GM23338 (cell line): ENCODE results near the gene NTRK3. TPM values are rescaled to one million over a fixed set of nuclear protein-coding genes. Genes with fewer than 3 reads are reported as not detected.

Source experiments
- ATAC-seq: fragments of 200-7000 bp; cut with Tn5 transposase; 3 replicates; pipeline ENCODE4 v1.9.1; 2020
- DNase-seq: peaks from one replicate; pipeline ENCODE4 v3.0.0-alpha.2; 2015; ENCODE audit warnings: low spot score
- H2AFZ ChIP-seq: fragments of 200-600 bp; sonication (generic); 2 replicates; pipeline ENCODE4 v1.8.0; 2016; ENCODE audit warnings: antibody characterized with exemption, mild to moderate bottlenecking, moderate library complexity
- H3F3A ChIP-seq: fragments of 200-600 bp; sonication (generic); replicated peaks from 2 replicates; pipeline ENCODE4 v1.8.0; 2017; ENCODE audit warnings: antibody characterized with exemption, mixed run types, low read depth
- H3K27ac ChIP-seq: fragments of 200-600 bp; sonication (generic); 2 replicates; pipeline ENCODE4 v1.6.1; 2016; ENCODE audit warnings: low read depth
- H3K27me3 ChIP-seq: fragments of 200-600 bp; sonication (generic); 2 replicates; pipeline ENCODE4 v1.8.0; 2016; ENCODE audit warnings: mild to moderate bottlenecking, mixed run types, moderate library complexity; ENCODE audit not compliant: insufficient read depth
- H3K36me3 ChIP-seq: fragments of 200-600 bp; sonication (generic); 2 replicates; pipeline ENCODE4 v1.8.0; 2016; ENCODE audit warnings: mild to moderate bottlenecking; ENCODE audit not compliant: insufficient read depth
- H3K4me1 ChIP-seq: fragments of 200-600 bp; sonication (generic); 2 replicates; pipeline ENCODE4 v1.8.0; 2016; ENCODE audit warnings: mild to moderate bottlenecking, moderate library complexity; ENCODE audit not compliant: insufficient read depth
- H3K4me2 ChIP-seq: fragments of 200-600 bp; sonication (generic); 2 replicates; pipeline ENCODE4 v1.7.1; 2017; ENCODE audit warnings: mixed run types
- H3K4me3 ChIP-seq: fragments of 200-600 bp; sonication (generic); 2 replicates; pipeline ENCODE4 v1.6.1; 2016; ENCODE audit warnings: mixed run types
- H3K79me2 ChIP-seq: fragments of 200-600 bp; sonication (generic); replicated peaks from 2 replicates; pipeline ENCODE4 v1.8.0; 2017; ENCODE audit warnings: mild to moderate bottlenecking; ENCODE audit not compliant: insufficient read depth
- H3K9me2 ChIP-seq: fragments of 200-600 bp; sonication (generic); 2 replicates; pipeline ENCODE4 v1.8.0; 2017; ENCODE audit not compliant: insufficient read depth
- H4K20me1 ChIP-seq: fragments of 200-600 bp; sonication (generic); replicated peaks from 2 replicates; pipeline ENCODE4 v1.8.0; 2017; ENCODE audit warnings: mild to moderate bottlenecking; ENCODE audit not compliant: insufficient read depth
- H3K27ac Mint-ChIP-seq: 2 replicates; pipeline ENCODE4 v1.8.0; 2020; ENCODE audit warnings: inconsistent platforms, mild to moderate bottlenecking, moderate library complexity, mixed read lengths
- H3K27me3 Mint-ChIP-seq: 3 replicates; pipeline ENCODE4 v1.8.0; 2022; ENCODE audit warnings: low read depth, mild to moderate bottlenecking, moderate library complexity, mixed read lengths, inconsistent platforms; ENCODE audit not compliant: insufficient read depth, poor library complexity
- H3K36me3 Mint-ChIP-seq: 3 replicates; pipeline ENCODE4 v1.8.0; 2021; ENCODE audit warnings: low read depth, mild to moderate bottlenecking, inconsistent platforms, moderate library complexity, mixed read lengths
- H3K4me1 Mint-ChIP-seq: 3 replicates; pipeline ENCODE4 v1.8.0; 2020; ENCODE audit warnings: mild to moderate bottlenecking, inconsistent platforms, mixed read lengths
- H3K4me3 Mint-ChIP-seq: 3 replicates; pipeline ENCODE4 v1.8.0; 2021; ENCODE audit warnings: moderate library complexity, mild to moderate bottlenecking, inconsistent platforms, mixed read lengths
- H3K9me3 Mint-ChIP-seq: 3 replicates; pipeline ENCODE4 v1.8.0; 2020; ENCODE audit warnings: moderate library complexity, mild to moderate bottlenecking, inconsistent platforms, mixed read lengths
- EZH2 ChIP-seq: fragments of 200-600 bp; sonication (generic); IDR thresholded peaks from one replicate; pipeline ENCODE4 v1.8.0; 2017; ENCODE audit warnings: antibody characterized with exemption, mild to moderate bottlenecking, low read depth; ENCODE audit not compliant: unreplicated experiment
- EZH2phosphoT487 ChIP-seq: fragments of 200-600 bp; sonication (generic); IDR thresholded peaks from one replicate; pipeline ENCODE4 v1.8.1; 2018; ENCODE audit warnings: antibody characterized with exemption; ENCODE audit not compliant: unreplicated experiment
- JUNB ChIP-seq: IDR thresholded peaks from one replicate; pipeline ENCODE4 v1.6.1; 2016; ENCODE audit warnings: antibody characterized with exemption; ENCODE audit not compliant: unreplicated experiment
- NANOG ChIP-seq: IDR thresholded peaks from 2 replicates; pipeline ENCODE4 v1.6.1; 2016; ENCODE audit warnings: antibody characterized with exemption, borderline replicate concordance
- POLR2AphosphoS5 ChIP-seq: IDR thresholded peaks from 2 replicates; pipeline ENCODE4 v1.6.1; 2016; ENCODE audit warnings: antibody characterized with exemption, low read depth
- STAT1 ChIP-seq: IDR thresholded peaks from one replicate; pipeline ENCODE4 v1.6.1; 2016; ENCODE audit warnings: antibody characterized with exemption; ENCODE audit not compliant: unreplicated experiment
- ZNF114 ChIP-seq: fragments of 250-450 bp; sonication (Bioruptor Pico); IDR thresholded peaks from 2 replicates; pipeline ENCODE4 v1.5.0; 2020; ENCODE audit warnings: mild to moderate bottlenecking, moderate library complexity
- ZNF331 ChIP-seq: fragments of 250-450 bp; sonication (Bioruptor Pico); IDR thresholded peaks from 2 replicates; pipeline ENCODE4 v1.5.0; 2020; ENCODE audit warnings: low read depth, mild to moderate bottlenecking, moderate library complexity
- polyA plus RNA-seq: library from polyadenylated mRNA; unstranded; fragments of >200 nt; fragmentation: Nextera tagmentation; extraction: Ambion mirVana; gene quantifications from 2 replicates; pipeline ENCODE4 v1.2.1, GENCODE V29; 2016
- total RNA-seq: library from RNA; depleted of rRNA; stranded (reverse); fragments of >200 nt; shearing (Covaris generic); gene quantifications from 2 replicates; pipeline ENCODE4 v1.2.3, GENCODE V29; 2014
- TF ChIP-seq, protein P1 (sequence below), 2 experiments: fragments of 200-600 bp in 1 of 2; sonication (generic) in 1 of 2; conservative IDR thresholded peaks; 2 replicates each; pipeline versions ENCODE4 v1.5.1 to v1.6.1; 2016 to 2017; ENCODE audit warnings: antibody characterized with exemption in 2 of 2, low read depth in 2 of 2, mild to moderate bottlenecking in 2 of 2, moderate library complexity in 1 of 2
- TF ChIP-seq, protein P2 (sequence below): IDR thresholded peaks from 2 replicates; pipeline ENCODE4 v1.6.1; 2016; ENCODE audit warnings: antibody characterized with exemption
- TF ChIP-seq, protein P3 (sequence below): IDR thresholded peaks from one replicate; pipeline ENCODE4 v1.6.1; 2018; ENCODE audit warnings: antibody characterized with exemption; ENCODE audit not compliant: unreplicated experiment

The NTRK3 gene
- total and polyA plus RNA-seq, 2 experiments from 2014 or later, result 3.1 to 5.3 TPM

DNA sequence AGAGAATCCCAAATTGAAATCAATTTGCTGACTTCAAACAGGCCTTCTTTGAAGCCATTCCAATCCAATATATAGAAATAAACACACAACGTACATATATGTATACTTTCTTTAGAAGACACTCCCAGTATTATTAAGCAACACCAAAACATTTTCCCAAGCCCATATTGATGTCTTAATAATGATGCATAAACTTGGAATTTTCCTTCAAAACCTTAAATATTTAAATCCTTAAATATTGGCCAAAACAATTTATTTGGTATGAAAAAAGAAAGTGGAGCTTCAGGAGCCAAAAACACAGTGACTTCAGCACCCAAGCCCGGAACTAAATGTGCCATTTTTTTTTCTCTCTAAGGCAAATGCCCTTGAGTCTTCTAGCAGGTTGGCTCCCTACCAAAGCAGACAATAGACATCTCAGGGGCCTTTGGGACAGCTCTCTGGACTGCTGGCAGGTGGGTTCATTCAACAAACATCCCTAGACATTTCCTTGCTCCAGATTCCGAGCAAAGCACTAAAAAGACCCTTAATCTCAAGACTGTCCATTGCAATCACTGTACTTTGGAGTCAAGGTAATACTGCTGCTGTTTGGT lies 384.7 kb downstream of the NTRK3 start:
- TF ChIP-seq ZNF331 (CRISPR knock-in tag), result no peak
- ATAC-seq (no peak), DNase-seq (no peak)
- Mint-ChIP-seq H3K4me3 (no peak overlapping the region), H3K36me3 (no peaks in the 10 kb centered on the region), H3K9me3 (no peaks in the 10 kb centered on the region), H3K4me1 (peaks cover 4% of the 10 kb centered on the region; the same call in 1 of the 3 replicates), H3K27me3 (peaks cover 3% of the 10 kb centered on the region), H3K27ac (no peak overlapping the region)
- Histone ChIP-seq H3K9me2 (no peaks in the 10 kb centered on the region), H4K20me1 (no peaks in the 10 kb centered on the region), H3K4me3 (no peak overlapping the region), H3K4me2 (no peak overlapping the region), H2AFZ (no peak overlapping the region), H3F3A (no peaks in the 10 kb centered on the region), H3K27ac (no peak overlapping the region), H3K36me3 (no peaks in the 10 kb centered on the region), H3K79me2 (no peaks in the 10 kb centered on the region), H3K27me3 (no peaks in the 10 kb centered on the region), H3K4me1 (no peaks in the 10 kb centered on the region)

DNA sequence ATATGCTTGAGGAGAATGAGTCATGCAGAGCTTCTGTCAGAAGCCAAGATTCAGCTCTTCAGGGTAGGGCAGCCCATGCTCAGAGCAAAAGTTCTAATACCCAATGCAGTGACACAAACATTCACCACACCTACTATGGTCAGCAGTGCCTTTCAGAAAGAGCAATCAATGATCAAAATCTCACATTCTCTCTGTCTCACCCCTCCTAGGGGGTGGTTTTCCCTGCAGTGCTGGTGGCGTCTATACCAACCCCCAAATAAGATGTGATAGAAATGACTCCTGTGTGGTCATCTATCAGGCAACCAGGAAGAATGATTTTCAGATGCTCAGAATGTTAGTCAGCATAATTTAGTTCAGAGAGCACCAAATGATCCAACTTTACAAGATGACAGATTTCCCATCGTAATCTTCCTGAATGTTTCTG lies 385.3 kb downstream of the NTRK3 start:
- H3K4me3 ChIP-seq, result no peak overlapping the region
- H3K27ac ChIP-seq, result no peak overlapping the region
- H3K4me1 Mint-ChIP-seq, result peaks cover 4% of the 10 kb centered on the region; the same call in 1 of the 3 replicates
- no peak for DNase-seq
- no peaks in the 10 kb centered on the region for H4K20me1 ChIP-seq
- H3K79me2 ChIP-seq, result no peaks in the 10 kb centered on the region
- no peaks in the 10 kb centered on the region for H3K4me1 ChIP-seq
- no peak overlapping the region for H3K4me2 ChIP-seq
- no peaks in the 10 kb centered on the region for H3K36me3 Mint-ChIP-seq
- no peaks in the 10 kb centered on the region for H3K27me3 ChIP-seq
- no peak overlapping the region for H3K27ac Mint-ChIP-seq
- no peak overlapping the region for H3K4me3 Mint-ChIP-seq
- H3K36me3 ChIP-seq, result no peaks in the 10 kb centered on the region
- H3K9me3 Mint-ChIP-seq, result no peaks in the 10 kb centered on the region
- H3K9me2 ChIP-seq, result no peaks in the 10 kb centered on the region
- no peak for ATAC-seq
- no peaks in the 10 kb centered on the region for H3F3A ChIP-seq
- H2AFZ ChIP-seq, result no peak overlapping the region
- peaks cover 3% of the 10 kb centered on the region for H3K27me3 Mint-ChIP-seq
- TF ChIP-seq, protein P1, sequence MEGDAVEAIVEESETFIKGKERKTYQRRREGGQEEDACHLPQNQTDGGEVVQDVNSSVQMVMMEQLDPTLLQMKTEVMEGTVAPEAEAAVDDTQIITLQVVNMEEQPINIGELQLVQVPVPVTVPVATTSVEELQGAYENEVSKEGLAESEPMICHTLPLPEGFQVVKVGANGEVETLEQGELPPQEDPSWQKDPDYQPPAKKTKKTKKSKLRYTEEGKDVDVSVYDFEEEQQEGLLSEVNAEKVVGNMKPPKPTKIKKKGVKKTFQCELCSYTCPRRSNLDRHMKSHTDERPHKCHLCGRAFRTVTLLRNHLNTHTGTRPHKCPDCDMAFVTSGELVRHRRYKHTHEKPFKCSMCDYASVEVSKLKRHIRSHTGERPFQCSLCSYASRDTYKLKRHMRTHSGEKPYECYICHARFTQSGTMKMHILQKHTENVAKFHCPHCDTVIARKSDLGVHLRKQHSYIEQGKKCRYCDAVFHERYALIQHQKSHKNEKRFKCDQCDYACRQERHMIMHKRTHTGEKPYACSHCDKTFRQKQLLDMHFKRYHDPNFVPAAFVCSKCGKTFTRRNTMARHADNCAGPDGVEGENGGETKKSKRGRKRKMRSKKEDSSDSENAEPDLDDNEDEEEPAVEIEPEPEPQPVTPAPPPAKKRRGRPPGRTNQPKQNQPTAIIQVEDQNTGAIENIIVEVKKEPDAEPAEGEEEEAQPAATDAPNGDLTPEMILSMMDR (conservative IDR thresholded peaks at IDR 0.05; ENCODE audit: low read depth in 2 of 2), result no peak
- no peak for TF ChIP-seq NANOG
- TF ChIP-seq ZNF114, result no peak
- no peak for TF ChIP-seq EZH2
- no peak for TF ChIP-seq EZH2phosphoT487
- no peak for TF ChIP-seq STAT1
- TF ChIP-seq, protein P2, sequence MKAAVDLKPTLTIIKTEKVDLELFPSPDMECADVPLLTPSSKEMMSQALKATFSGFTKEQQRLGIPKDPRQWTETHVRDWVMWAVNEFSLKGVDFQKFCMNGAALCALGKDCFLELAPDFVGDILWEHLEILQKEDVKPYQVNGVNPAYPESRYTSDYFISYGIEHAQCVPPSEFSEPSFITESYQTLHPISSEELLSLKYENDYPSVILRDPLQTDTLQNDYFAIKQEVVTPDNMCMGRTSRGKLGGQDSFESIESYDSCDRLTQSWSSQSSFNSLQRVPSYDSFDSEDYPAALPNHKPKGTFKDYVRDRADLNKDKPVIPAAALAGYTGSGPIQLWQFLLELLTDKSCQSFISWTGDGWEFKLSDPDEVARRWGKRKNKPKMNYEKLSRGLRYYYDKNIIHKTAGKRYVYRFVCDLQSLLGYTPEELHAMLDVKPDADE, result no peak
- TF ChIP-seq, protein P3, sequence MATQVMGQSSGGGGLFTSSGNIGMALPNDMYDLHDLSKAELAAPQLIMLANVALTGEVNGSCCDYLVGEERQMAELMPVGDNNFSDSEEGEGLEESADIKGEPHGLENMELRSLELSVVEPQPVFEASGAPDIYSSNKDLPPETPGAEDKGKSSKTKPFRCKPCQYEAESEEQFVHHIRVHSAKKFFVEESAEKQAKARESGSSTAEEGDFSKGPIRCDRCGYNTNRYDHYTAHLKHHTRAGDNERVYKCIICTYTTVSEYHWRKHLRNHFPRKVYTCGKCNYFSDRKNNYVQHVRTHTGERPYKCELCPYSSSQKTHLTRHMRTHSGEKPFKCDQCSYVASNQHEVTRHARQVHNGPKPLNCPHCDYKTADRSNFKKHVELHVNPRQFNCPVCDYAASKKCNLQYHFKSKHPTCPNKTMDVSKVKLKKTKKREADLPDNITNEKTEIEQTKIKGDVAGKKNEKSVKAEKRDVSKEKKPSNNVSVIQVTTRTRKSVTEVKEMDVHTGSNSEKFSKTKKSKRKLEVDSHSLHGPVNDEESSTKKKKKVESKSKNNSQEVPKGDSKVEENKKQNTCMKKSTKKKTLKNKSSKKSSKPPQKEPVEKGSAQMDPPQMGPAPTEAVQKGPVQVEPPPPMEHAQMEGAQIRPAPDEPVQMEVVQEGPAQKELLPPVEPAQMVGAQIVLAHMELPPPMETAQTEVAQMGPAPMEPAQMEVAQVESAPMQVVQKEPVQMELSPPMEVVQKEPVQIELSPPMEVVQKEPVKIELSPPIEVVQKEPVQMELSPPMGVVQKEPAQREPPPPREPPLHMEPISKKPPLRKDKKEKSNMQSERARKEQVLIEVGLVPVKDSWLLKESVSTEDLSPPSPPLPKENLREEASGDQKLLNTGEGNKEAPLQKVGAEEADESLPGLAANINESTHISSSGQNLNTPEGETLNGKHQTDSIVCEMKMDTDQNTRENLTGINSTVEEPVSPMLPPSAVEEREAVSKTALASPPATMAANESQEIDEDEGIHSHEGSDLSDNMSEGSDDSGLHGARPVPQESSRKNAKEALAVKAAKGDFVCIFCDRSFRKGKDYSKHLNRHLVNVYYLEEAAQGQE, result no peak
- TF ChIP-seq POLR2AphosphoS5, result no peak
- no peak for TF ChIP-seq ZNF331 (CRISPR knock-in tag)
- no peak for TF ChIP-seq JUNB
